ENCODE measurements around the gene MLXIPL.

MLXIPL gene

DNA sequence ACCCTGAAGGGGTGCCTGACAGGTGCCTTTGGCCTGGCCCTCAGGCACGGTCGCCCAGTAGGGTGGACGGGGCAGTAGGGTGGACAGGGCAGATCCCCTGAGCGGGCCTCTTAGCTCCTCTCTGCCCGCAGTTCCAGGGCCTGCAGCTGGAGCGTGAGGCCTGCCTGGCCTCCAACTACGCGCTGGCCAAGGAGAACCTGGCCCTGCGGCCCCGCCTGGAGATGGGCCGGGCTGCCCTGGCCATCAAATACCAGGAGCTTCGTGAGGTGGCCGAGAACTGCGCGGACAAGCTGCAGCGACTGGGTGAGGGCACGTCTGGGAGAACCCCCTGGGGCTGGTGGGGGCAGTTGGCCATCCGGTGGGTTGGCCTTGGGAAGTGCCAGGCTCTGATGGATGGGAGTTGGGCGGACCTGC is 45.0 kb upstream of the MLXIPL start:
- Histone ChIP-seq H3K79me2 (peaks cover 4% of the 10 kb centered on the region), H2AFZ (peak overlapping the region; percentile 83), H3K27me3 (ENCODE audit: control insufficient read depth, insufficient read depth, low read length) (no peaks in the 10 kb centered on the region), H3K9ac (no peak overlapping the region), H3K36me3 (ENCODE audit: control insufficient read depth, insufficient read depth, low read length) (no peaks in the 10 kb centered on the region), H3K27ac (peak overlapping the region; percentile 26), H3K4me1 (peaks cover 7% of the 10 kb centered on the region), H3K4me2 (ENCODE audit: low read length) (no peak overlapping the region), H3K9me3 (ENCODE audit: control insufficient read depth, low read length) (no peaks in the 10 kb centered on the region), H3K4me3 (ENCODE audit: low read depth, low read length) (no peak overlapping the region)
- TF ChIP-seq, protein P1, sequence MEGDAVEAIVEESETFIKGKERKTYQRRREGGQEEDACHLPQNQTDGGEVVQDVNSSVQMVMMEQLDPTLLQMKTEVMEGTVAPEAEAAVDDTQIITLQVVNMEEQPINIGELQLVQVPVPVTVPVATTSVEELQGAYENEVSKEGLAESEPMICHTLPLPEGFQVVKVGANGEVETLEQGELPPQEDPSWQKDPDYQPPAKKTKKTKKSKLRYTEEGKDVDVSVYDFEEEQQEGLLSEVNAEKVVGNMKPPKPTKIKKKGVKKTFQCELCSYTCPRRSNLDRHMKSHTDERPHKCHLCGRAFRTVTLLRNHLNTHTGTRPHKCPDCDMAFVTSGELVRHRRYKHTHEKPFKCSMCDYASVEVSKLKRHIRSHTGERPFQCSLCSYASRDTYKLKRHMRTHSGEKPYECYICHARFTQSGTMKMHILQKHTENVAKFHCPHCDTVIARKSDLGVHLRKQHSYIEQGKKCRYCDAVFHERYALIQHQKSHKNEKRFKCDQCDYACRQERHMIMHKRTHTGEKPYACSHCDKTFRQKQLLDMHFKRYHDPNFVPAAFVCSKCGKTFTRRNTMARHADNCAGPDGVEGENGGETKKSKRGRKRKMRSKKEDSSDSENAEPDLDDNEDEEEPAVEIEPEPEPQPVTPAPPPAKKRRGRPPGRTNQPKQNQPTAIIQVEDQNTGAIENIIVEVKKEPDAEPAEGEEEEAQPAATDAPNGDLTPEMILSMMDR (IDR thresholded peaks at IDR 0.05) = no peak

DNA sequence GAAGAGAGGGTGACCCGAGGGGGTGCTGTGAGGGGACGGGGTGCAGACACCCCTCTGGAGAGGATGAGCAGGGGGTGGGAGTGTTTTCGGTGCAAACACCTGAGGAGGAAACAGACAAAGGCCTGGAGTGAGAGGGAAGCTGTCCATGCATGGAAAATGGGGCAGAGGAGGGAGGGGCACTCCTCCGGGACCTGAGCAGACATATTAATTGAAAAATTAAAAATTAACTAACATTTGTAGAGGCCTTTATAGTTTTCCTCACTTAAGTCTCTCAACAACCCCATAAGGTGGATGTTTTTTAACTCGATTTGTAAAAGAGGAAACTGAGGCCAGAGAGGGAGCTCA is 44.5 kb upstream of the MLXIPL start:
- H3K27me3 ChIP-seq (ENCODE audit: control insufficient read depth, insufficient read depth, low read length) = no peaks in the 10 kb centered on the region
- peaks cover 7% of the 10 kb centered on the region for H3K4me1 ChIP-seq
- H3K9ac ChIP-seq = no peak overlapping the region
- no peaks in the 10 kb centered on the region for H3K9me3 ChIP-seq (ENCODE audit: control insufficient read depth, low read length)
- peak overlapping the region; percentile 26 for H3K27ac ChIP-seq
- TF ChIP-seq, protein P1 (IDR thresholded peaks at IDR 0.05) = no peak
- no peaks in the 10 kb centered on the region for H3K36me3 ChIP-seq (ENCODE audit: control insufficient read depth, insufficient read depth, low read length)
- H2AFZ ChIP-seq = peak overlapping the region; percentile 83
- H3K79me2 ChIP-seq = peaks cover 4% of the 10 kb centered on the region
- H3K4me2 ChIP-seq (ENCODE audit: low read length) = peak overlapping the region; percentile 89
- H3K4me3 ChIP-seq (ENCODE audit: low read depth, low read length) = peak overlapping the region; percentile 51

DNA sequence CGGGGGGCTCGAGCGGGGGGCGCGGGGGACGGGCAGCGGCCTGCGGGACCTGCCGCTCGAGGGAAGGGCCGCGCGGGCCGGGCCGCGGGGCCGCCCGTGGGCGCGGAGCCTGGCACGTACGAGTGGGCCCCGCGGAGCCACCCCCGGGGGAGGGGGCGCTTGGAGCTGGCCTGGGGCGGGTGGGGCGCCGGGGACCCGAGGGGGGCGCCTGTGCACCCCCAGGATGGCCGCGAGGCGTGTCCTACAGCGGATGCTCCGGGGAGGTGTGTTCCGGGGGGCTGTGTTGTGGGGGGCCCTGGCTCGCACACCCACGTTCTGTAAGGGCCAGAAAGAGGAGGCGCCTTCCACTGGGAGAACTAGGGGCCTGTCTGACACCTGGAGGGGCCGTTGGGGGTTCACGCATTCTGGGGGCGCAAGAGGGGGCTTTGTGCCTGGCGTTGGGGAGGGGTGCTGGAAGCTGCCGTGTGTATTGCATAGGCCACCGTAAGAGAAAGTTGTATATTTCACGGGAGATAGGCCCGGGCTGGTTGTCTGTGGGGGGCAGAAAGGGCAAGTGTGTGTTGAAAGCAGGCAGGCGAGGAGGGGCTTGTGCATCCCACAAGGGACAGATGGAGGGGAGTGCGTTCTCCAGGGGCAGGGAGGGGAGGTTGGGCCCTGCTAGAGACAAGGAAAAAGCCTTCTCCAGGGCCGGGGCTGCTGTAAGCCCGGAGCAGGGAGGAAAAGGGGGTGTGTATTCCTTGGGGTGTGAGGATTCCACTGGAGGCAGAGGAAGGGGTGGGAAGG is 44.0 kb upstream of the MLXIPL start:
- Histone ChIP-seq H3K36me3 (ENCODE audit: control insufficient read depth, insufficient read depth, low read length) (no peaks in the 10 kb centered on the region), H3K79me2 (peaks cover 4% of the 10 kb centered on the region), H3K9ac (peak overlapping the region; percentile 53), H2AFZ (peak overlapping the region; percentile 83), H3K27me3 (ENCODE audit: control insufficient read depth, insufficient read depth, low read length) (no peaks in the 10 kb centered on the region), H3K4me2 (ENCODE audit: low read length) (peak overlapping the region; percentile 89), H3K4me3 (ENCODE audit: low read depth, low read length) (peak overlapping the region; percentile 51), H3K9me3 (ENCODE audit: control insufficient read depth, low read length) (no peaks in the 10 kb centered on the region), H3K27ac (peak overlapping the region; percentile 26), H3K4me1 (peaks cover 7% of the 10 kb centered on the region)
- TF ChIP-seq, protein P1 (IDR thresholded peaks at IDR 0.05) = no peak

DNA sequence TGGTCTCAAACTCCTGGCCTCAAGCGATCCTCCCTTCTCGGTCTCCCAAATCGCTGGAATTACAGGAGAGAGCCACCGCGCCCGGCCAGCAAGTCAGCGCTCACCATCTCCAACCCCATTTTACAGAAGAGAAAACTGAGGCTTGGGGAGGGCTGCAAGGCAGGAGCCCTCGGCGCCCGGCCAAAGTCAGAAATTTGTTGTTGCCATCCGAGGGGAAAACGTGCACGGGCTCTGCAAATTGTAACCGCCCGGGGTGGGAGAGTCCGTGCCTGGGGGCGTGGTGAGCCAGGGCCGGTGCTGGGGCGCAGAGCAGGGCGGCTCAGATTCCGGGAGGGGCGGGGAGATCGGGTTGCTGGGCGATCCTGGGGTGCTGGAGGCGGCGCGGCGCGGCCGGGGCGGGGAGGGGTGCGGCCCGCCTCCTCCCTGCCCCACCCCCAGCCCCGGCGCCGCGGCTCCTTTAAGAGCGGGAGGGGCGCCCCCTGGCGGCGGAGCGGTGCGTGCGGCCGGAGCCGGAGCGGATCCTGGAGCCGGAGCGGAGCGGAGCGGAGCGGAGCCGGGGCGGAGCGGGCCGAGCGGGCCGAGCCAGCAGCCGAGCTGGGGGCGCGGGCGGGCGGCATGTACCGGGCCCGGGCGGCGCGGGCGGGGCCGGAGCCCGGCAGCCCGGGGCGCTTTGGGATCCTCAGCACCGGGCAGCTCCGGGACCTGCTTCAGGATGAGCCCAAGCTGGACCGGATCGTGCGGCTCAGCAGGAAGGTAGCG is 43.2 kb upstream of the MLXIPL start, which contains the start of gene VPS37D:
TSS of gene VPS37D (plus strand) at position 488 of the 759 bp plus-strand sequence. CDS start at position 616, 128 bp downstream.
- H3K36me3 ChIP-seq (ENCODE audit: control insufficient read depth, insufficient read depth, low read length) = no peaks in the 10 kb centered on the region
- TF ChIP-seq, protein P1 (IDR thresholded peaks at IDR 0.05) = peak; percentile 63
- H2AFZ ChIP-seq = peak within 1 kb of the TSS; percentile 83
- no peaks in the 10 kb centered on the region for H3K9me3 ChIP-seq (ENCODE audit: control insufficient read depth, low read length)
- peaks cover 4% of the 10 kb centered on the region for H3K79me2 ChIP-seq
- H3K27ac ChIP-seq = peak within 1 kb of the TSS; percentile 26
- H3K4me2 ChIP-seq (ENCODE audit: low read length) = peak within 1 kb of the TSS; percentile 89
- H3K9ac ChIP-seq = peak within 1 kb of the TSS; percentile 53
- peaks cover 7% of the 10 kb centered on the region for H3K4me1 ChIP-seq
- peak within 1 kb of the TSS; percentile 51 for H3K4me3 ChIP-seq (ENCODE audit: low read depth, low read length)
- H3K27me3 ChIP-seq (ENCODE audit: control insufficient read depth, insufficient read depth, low read length) = no peaks in the 10 kb centered on the region
